Measurements from ENCODE around the gene PIANP.

DNA sequence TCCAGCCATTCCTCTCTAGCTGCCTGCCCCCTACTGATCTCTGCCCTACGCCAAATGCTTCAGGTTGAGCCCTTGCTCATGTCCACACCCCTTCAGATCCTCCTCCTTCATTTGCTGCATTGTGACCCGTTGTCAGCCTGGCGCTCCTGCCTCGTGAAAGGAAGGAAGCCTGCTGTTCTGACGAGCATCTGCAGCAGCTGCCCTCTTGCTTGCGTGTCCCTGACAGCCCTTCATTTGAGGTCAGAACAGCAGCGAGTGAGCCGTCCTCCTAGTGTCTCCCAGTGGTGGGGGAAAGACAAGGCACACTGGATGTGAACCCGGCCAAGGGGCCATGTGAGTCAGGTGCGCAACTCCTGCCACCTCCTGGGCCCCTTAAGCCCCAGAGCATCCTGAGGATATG is 3.0 kb upstream of the PIANP start:
- TF ChIP-seq, protein P1, sequence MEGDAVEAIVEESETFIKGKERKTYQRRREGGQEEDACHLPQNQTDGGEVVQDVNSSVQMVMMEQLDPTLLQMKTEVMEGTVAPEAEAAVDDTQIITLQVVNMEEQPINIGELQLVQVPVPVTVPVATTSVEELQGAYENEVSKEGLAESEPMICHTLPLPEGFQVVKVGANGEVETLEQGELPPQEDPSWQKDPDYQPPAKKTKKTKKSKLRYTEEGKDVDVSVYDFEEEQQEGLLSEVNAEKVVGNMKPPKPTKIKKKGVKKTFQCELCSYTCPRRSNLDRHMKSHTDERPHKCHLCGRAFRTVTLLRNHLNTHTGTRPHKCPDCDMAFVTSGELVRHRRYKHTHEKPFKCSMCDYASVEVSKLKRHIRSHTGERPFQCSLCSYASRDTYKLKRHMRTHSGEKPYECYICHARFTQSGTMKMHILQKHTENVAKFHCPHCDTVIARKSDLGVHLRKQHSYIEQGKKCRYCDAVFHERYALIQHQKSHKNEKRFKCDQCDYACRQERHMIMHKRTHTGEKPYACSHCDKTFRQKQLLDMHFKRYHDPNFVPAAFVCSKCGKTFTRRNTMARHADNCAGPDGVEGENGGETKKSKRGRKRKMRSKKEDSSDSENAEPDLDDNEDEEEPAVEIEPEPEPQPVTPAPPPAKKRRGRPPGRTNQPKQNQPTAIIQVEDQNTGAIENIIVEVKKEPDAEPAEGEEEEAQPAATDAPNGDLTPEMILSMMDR (IDR thresholded peaks at IDR 0.05), result no peak
- TF ChIP-seq POLR2A (IDR thresholded peaks at IDR 0.05), result no peak
